Medulla oblongata (tissue), 1 donor: ENCODE data around the gene CDC34.
"Not testable (repeated sequence)": the region's sequence is repeated elsewhere in the genome, so short reads cannot be mapped to it uniquely, and the experiment has no call there.

Experiments used
- DNase-seq: peaks from one replicate; pipeline ENCODE4 v3.0.0-alpha.2; 2015; ENCODE audit errors: extremely low spot score

Gene CDC34

DNA sequence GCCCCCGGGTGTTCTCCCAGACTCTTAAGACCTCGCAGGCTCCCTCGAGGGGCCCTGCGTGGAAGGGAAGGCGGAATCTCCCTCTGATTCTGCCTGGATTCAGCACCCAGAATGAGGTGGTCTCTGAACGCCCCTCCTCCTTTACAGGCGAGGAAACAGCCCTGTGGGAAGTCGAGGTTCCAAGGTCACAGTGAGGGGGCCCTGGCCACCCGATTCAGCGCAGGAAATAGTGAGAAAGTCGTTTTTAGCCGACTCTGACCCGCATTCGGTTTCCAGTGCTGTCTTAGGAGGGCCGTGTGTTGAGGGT is 41.9 kb downstream of the CDC34 start:
- no peak for DNase-seq

DNA sequence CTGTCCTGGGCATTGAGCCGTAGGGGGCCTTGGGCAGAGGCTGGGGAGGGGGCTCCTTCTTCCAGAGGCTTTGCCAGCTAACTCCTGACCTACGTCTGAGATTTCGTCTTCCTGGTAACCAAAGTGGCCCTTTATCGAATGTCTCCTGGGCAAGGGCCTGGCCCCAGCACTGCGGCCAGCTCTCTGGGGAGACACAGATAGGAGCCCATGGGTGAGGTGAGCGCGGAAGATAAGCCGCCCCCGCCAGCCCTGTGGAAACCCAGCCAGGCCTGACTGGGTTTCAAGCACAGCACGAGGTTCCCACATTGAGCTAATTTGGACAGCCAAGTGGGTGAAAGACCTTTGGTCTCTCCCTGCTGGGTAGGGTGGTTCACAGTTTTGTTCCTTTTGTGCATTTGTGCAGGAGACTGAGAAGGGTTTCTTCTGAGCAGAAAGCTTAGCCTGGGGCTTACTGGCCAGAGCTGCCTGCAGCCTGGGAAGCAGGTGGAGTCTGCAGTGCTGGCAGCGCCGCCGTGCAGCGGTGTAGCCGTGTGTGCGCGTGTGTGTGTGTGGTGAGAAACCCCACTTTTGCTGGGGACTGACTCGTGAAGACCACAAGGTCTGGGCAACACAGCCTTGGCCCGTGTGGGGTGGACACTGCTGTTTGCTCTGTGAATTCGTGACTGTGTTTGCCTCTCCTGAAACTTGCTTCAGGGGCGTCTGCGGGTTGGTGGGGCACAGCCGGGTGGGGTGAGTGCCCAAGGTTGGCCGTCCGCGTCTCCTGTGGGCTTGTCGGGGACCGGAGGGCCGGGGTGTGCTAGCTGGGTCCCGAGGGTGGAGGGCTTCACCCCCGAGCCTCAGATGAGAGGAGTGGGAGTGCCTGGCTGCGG is 43.3 kb downstream of the CDC34 start:
- peak; percentile 51 for DNase-seq

DNA sequence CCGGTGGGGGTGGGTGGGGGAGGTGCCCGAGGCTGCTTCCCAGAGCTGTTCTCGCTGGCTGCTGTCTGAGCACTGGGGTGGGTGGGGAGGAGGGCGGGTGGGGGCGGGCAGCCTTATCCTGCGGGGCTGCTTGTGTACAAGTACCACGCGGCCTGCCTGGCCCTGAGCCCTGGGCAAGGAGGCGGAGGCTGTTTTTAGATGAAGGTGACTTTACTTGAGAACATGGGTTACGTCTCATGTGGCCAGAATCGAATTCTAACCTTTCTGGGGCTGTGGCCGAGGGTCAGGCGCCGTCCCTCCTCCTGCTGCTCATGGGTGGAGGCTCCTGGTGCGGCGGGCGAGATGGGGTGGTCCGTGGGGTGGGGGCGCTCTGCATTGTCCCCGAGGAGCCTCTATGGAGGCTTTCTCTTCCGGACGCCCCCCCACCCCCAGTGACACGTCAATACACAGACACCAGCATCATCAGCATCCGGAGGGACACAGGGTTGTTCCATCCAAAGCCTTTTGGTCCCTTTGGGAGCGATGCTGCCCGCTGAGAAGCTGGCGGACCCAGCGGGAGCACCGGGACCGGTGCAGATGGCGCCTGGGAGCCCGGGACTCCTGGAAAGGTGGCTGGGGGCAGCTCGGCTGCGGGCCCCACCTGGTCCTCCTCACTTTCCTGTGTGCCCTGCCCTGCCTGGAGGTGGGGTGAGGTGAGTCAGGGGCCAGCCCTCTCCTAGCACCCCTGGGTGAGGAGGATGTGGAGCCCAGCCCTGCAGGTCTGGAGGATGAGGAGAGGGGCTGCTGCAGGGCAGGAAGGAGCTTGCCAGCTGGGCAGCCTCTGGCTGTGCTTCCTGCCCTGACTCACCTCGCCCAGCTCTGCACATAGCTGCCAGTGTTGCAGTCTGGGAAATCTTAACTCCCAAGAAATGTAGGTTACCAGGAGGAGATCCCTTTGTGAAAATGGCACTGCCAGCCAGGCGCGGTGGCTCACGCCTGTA is 44.3 kb downstream of the CDC34 start:
- peak; percentile 38 for DNase-seq

DNA sequence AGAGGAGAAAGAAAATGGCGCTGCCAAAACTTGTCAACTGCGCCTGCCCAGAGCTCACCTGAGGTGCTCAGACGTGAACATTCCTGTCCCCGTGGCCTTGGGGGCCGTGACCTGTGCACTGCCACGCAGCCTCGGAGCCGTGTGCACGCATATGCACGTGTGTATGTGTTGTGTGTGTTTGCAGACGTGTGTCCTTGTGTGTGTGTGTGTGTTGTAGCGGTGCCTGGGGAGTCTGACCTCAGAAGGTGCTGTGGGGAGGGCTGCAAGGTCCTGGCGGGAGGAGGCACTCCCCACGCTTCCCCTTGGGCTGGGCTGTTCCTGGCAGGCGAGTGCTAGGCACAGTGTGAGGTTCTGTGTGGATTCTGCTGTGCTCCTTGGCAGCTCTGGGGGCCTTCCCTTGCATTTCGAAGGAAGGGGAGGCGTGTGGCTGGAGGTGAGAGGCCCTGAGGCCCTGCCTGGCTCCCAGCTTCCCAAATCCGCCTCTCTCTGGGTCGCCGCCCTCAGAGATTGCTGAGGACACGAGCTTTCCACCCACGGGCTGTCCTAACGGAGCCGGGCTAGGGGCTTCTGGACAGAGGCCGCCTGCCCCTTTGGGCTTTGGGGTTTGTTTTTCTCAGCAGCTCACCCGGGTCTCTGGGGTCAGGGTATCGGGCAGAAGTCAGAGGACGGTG is 45.3 kb downstream of the CDC34 start:
- no peak for DNase-seq

DNA sequence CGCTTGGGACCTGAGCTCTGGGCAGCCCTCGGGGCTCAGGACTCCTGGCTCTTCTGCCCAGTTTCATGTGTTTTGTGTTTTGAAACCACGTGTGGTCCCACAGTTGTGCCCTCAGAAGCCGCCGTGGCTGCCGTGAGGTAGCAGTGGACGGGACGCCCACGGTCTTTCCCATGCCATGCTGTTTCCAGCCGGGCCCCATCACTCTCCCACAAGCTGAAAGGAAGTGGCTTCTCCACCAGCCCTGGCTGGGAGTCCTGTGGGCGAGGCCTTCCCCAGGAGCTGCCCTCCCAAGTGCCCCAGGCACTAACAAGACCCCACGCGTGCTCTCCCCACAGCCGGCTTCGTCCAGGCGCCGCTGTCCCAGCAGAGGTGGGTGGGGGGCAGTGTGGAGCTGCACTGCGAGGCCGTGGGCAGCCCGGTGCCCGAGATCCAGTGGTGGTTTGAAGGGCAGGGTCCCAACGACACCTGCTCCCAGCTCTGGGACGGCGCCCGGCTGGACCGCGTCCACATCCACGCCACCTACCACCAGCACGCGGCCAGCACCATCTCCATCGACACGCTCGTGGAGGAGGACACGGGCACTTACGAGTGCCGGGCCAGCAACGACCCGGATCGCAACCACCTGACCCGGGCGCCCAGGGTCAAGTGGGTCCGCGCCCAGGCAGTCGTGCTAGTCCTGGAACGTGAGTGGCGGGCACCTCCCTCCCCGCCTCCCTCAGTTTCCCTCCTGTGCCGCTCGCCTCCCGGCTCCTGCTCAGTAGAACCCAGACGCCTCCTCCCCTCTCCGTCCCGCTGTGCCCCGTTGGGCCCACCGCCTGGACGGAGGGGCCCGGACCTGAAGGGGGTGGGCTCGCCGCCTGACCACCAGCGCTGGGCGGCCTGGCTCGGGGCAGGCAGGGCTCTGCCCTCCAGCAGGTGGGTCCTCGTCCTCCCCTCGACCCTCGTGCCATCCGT is 46.2 kb downstream of the CDC34 start:
- DNase-seq, result no peak

DNA sequence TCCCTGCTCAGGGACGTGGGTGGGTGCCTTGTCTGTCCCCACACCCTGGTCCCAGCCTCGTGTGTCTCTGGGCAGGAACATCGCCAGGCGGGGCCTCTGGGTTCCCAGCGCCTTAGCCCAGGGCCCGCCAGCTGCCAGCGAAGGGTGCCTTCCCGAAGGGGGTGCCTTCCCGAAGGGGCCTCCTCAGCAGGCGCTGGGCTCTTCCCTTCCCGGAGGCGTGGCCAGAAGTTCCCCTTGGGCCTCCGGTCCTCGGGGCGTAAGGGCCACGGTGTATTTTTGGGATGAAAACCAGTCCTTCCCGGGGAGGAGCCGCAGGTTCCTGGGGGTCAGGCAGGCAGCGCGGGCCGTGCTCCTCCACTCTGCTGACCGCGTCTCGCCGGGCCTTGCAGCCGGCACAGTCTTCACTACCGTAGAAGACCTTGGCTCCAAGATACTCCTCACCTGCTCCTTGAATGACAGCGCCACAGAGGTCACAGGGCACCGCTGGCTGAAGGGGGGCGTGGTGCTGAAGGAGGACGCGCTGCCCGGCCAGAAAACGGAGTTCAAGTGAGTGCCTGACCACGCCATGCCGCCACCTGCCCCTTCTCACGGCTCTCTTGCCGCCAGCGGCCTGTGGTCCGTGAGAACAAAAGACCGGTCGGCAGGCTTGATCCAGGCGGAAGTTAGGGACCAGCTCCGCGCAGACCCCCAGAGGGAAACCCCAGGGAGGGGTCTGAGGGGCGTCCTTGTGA is 47.7 kb downstream of the CDC34 start:
- no peak for DNase-seq

DNA sequence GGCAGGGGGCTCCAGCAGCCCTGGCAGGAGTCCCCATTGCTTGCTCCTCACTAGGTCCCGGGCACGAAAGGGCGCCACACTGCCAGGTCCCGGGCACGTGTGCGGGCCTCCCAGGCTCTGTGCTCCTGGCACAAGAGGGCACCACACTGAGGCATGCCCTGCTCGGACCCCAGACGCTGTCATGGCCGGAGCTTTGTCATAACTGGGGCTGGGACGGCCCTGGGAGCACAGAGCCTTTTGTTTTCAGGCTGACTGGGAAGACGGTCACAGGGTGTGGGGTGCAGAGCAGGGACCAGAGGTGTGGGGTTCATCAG is 48.2 kb downstream of the CDC34 start:
- DNase-seq, result no peak

DNA sequence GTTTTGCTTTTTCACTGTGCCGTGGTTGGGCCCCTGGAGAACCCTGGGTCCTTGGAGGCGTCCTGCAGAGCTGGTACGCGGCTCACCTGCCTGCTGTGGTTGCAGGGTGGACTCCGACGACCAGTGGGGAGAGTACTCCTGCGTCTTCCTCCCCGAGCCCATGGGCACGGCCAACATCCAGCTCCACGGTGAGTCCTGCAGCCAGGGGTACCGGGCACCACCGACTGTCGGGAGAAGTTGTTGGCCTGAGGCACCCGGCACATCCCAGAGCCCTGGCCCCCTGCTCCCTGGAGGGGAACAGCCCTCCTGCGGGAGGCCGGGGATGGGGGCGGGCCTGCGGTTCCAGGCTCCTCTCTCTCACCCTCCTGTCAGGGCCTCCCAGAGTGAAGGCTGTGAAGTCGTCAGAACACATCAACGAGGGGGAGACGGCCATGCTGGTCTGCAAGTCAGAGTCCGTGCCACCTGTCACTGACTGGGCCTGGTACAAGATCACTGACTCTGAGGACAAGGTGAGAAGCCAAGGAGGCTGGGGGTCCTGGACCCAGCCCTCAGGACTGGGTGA is 48.8 kb downstream of the CDC34 start:
- no peak for DNase-seq

DNA sequence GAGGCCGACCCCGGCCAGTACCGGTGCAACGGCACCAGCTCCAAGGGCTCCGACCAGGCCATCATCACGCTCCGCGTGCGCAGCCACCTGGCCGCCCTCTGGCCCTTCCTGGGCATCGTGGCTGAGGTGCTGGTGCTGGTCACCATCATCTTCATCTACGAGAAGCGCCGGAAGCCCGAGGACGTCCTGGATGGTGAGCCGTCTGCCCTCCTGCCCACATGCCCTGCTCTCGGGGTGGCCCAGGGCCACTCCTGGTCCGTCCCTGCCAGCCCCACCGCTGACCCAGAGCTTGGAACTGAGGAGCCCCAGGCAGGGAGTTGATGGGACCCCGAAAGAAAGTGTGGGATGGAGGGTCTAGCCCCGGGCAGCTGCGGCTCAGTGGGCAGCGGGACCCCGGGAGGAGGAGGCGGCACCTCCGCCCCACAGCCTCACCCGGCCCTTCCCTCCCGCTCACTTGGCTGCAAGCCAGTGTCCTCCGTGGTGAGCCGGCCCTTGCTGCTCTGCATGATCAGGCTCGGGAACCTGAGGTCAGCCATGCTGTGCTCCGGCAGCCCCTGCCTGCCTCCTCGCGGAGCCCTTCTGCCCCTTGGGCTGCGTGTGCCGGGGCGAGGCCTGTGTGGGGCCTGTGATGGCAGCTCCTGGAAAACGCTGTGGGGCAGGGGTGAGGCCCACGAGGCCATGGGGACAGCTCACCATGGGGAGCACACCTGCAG is 50.0 kb downstream of the CDC34 start:
- DNase-seq, result no peak

DNA sequence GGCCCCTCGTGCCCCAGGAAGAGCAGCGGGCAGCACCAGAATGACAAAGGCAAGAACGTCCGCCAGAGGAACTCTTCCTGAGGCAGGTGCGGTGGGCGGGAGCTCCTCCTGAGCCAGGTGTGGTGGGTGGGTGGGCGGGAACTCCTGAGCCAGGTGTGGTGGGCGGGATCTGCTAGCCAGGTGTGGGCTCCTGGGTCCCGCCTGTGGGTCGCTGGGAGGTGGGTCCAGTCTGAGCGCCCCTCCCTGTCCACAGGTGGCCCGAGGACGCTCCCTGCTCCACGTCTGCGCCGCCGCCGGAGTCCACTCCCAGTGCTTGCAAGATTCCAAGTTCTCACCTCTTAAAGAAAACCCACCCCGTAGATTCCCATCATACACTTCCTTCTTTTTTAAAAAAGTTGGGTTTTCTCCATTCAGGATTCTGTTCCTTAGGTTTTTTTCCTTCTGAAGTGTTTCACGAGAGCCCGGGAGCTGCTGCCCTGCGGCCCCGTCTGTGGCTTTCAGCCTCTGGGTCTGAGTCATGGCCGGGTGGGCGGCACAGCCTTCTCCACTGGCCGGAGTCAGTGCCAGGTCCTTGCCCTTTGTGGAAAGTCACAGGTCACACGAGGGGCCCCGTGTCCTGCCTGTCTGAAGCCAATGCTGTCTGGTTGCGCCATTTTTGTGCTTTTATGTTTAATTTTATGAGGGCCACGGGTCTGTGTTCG is 51.1 kb downstream of the CDC34 start:
- no peak for DNase-seq

DNA sequence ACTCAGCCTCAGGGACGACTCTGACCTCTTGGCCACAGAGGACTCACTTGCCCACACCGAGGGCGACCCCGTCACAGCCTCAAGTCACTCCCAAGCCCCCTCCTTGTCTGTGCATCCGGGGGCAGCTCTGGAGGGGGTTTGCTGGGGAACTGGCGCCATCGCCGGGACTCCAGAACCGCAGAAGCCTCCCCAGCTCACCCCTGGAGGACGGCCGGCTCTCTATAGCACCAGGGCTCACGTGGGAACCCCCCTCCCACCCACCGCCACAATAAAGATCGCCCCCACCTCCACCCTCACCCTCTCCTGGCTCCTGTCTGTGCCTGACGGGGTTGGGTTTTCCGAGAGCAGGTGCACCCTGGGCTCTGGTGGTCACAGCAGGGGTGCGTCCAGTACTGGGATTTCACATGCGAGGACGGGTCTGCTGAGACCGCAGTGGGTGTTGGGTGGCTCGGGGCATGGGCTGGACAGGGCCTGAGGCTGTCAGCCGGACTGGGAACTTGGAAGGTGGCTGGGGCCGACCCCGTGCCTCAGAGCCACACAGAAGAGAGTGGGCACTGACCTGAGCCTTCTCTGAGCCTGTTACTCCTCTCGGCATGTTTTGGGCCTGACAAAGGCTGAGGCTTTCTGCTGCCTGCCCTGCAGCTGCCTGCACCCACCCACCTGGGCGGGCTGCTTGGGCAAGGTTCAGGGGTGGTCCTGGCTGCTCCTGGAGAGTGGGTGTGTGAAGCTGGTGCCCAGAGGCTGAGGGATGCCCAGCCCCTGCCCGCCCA is 51.8 kb downstream of the CDC34 start:
- no peak for DNase-seq

DNA sequence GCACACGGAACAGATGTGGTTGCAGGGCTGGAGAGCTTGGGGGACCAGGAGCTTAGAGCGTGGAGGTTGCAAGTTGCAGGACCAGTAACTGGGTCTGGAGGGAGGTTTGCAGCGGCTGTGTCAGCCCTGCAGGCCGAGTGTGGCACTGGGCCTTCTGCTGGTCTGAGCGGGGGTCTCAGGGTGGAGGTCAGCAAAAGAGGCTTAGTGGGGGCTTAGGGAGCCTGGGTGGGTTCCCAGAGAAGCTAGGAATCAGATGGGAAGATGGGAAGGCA is 52.3 kb downstream of the CDC34 start:
- DNase-seq, result no peak

DNA sequence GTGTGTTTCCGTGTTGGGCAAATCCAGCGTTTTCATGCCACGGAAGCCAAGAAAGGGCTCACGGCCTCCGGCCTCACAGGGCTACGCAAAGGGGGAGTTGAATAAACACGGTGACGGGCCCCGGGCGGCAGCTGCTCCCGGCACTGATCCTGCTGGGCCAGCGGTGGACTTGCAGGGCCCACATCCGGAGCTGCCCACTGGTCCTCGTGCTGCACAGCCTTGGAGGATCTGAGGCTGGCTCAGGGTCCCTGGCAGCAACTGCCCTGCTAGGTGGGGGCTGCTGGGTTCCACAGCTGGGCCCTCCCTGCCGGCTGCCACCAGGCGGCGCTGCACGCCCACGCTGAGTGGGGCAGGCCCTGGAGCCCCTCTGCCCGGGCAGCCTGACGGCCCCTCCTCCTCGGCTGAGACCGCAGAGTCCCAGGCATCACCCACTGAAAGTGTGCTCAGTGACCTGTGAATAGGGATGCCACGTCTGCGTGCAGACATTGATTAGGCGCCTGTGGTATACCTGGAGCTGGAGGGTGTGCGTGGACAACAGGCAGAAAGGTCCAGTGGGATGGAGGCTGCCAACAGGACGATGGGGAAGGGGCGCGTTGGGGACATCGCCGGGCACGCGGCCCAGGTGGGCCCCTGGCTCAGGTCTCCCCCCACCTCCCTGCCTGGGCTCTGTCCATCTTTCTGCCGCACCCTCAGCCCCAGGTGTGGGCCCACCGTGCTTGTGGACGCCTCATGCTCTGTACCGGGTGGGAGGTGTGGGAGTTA is 52.9 kb downstream of the CDC34 start:
- peak; percentile 37 for DNase-seq

DNA sequence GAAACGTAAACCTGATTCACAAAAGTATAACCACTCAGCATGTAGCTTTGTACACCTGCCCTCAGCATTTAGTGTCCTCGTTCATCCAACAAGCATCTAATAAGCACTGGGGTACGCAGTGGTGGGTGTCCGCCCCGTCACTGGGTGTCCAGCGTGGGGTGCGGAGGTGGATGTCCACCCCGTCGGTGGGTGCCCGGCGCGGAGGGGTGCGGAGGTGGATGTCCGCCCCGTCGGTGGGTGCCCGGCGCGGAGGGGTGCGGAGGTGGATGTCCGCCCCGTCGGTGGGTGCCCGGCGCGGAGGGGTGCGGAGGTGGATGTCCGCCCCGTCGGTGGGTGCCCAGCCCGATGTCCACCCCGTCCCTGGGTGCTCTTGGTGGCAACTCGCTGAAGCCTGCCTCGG is 53.6 kb downstream of the CDC34 start:
- not testable (repeated sequence) for DNase-seq

DNA sequence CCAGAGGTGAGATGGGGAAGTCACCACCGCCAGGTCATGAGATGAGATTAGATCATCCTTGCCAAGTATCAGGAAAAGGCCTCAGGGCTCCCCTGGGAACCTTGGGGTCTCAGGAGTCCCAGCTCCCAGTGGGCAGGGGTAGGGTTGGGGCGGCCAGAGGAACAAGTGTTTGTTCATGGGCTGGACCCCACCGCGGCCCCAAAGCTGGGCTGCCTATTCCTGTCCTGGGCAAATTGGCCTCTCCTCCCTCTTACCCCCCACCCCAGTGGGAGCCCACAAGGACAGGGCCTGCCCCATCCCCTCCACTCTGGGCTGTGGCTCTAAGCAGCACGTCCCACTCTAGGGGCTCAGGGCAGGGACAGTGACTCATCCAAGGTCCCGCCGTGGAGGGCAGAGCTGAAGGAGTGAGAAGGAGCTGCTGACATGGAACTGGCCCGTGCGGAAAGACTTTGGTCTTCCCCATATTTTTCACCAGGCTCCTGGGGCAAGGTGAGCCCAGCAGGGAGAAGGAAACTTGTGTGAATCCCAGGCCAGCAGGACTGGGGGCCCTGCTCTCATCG is 54.1 kb downstream of the CDC34 start:
- no peak for DNase-seq

DNA sequence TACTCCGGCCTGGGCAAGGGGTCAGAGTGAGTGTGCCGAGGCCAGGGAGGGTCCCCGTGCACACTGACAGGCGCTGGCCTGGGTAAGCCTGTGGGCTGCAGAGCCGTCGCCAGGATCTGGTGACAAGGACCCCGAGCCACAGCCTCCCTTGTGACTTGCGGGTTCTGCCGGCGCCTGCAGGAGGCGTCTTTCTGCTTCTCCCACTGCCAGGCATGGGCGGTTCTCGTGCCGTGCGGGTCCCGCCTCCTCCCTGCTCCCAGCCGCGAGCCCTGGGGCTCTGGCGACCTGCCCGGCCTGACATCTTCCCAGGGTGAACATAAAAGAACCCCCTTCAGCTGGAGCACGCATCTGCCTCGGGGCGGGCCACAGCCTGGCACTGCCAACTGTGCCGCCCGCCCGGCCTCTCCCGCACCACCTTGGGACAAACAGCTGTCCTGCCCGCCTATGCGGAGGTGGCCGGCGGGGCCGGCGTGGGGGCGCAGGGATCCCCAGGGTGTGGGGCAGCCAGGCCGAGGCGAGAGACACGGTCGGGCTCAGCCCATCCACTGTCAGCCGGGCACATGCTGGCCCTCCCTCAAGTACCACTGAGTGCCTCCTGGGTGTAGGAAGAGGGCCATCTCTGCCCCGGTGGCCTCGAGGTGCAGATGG is 56.7 kb downstream of the CDC34 start:
- peak; percentile 91 for DNase-seq
